Effector memory CD8-positive, alpha-beta T cell (primary cell): ENCODE data around the gene GPD1.

Source experiments
- ATAC-seq: fragments of 150-1000 bp; cut with Tn5 transposase; replicated peaks from 2 replicates; pipeline ENCODE4 v1.10.0; 2021; ENCODE audit warnings: mild to moderate bottlenecking, moderate library complexity
- DNase-seq, 3 experiments: peaks; one replicate each; pipeline ENCODE4 v3.0.0; 2021
- H3K27ac Mint-ChIP-seq, 2 donors: one replicate each; pipeline ENCODE4 v1.8.0; 2022; ENCODE audit warnings: mild to moderate bottlenecking in 2 of 2, mixed read lengths in 2 of 2, moderate library complexity in 2 of 2
- H3K27me3 Mint-ChIP-seq, 2 donors: one replicate each; pipeline ENCODE4 v1.8.0; 2022; ENCODE audit warnings: mixed read lengths in 2 of 2
- H3K36me3 Mint-ChIP-seq: one replicate; pipeline ENCODE4 v1.8.0; 2022; ENCODE audit warnings: mild to moderate bottlenecking, moderate library complexity, mixed read lengths; ENCODE audit not compliant: insufficient read depth
- H3K4me1 Mint-ChIP-seq, 2 donors: one replicate each; pipeline ENCODE4 v1.8.0; 2022; ENCODE audit warnings: low read depth in 2 of 2, mixed read lengths in 2 of 2
- H3K4me3 Mint-ChIP-seq, 2 donors: one replicate each; pipeline ENCODE4 v1.8.0; 2022; ENCODE audit warnings: mild to moderate bottlenecking in 2 of 2, mixed read lengths in 2 of 2, moderate library complexity in 2 of 2
- H3K9me3 Mint-ChIP-seq, 2 donors: one replicate each; pipeline ENCODE4 v1.8.0; 2022; ENCODE audit warnings: mixed read lengths in 2 of 2
- total RNA-seq, 9 experiments: gene quantifications; one replicate each; lab custom pipeline; 2026; lab: John Stamatoyannopoulos, UW

Gene GPD1
- 0 to 1.2 (median 0.67) reads per million in 9 experiments for total RNA-seq

- Mint-ChIP-seq H3K9me3 (no peaks in the 10 kb centered on the region), H3K4me1 (no peaks in the 10 kb centered on the region), H3K36me3 (peaks cover 20% of the 10 kb centered on the region)
Measured at GRCh38 chr12:50103767-50104321, at the start of gene GPD1. TSS of gene GPD1 (plus strand) at chr12:50104008. CDS start at chr12:50104051, 43 bp downstream.

DNA sequence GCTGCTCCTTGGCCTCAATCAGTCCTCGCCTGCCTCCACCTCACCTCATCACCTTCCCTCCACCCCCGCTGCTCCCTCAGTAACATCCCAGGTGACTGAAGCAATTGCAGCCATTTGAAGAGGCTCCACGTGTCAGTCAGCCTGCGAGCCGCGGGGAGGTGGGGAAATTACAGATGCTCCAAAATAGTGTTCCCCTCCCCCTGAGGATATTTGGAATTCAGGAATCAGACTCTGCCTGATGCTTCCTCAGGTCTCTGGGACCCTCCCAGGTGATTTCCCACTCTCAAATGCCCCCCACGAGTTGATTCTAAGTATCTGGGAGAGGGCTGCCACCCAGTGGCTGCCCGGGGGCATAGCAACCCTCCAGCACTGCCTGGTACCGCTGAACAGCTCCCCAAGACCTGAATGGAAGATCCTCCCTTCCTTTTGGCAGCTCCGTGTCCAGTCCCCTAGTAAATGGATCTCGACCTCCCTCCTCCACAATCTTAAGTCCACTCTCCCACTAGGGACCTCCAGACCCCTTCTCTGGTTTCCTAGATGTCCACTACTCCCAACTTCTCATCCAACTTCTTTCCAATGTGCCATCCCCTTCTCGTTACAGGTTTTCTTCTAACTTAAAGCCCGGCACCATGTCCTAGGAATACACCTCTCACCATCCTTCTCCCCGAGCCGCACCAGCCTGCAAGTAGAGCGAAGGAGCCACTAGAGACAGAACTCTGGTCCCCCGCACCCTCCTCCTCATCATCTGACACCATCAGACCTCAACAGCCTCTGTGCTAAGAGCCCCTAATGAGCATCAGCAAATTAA lies 47.8 kb upstream of the GPD1 start:
- Mint-ChIP-seq H3K27me3 (peaks cover 58 to 83% of the 10 kb centered on the region in 2 donors), H3K4me3 (peak overlapping the region; percentile 84 to 90), H3K27ac (no peak overlapping the region), H3K4me1 (peaks cover 23 to 24% of the 10 kb centered on the region in 2 donors), H3K9me3 (no peaks in the 10 kb centered on the region), H3K36me3 (peaks cover 3% of the 10 kb centered on the region)
- ATAC-seq = peak; percentile 66
- DNase-seq = peak; percentile 41 to 58 (median 45)

More at GRCh38 chr12:50103767-50104321, at the start of gene GPD1:
- Mint-ChIP-seq H3K4me3 (no peak within 1 kb of the TSS), H3K27me3 (no peaks in the 10 kb centered on the region), H3K27ac (peak within 1 kb of the TSS in 1 of 2 donors; percentile 77)
- no peak for DNase-seq
- no peak for ATAC-seq

- Mint-ChIP-seq H3K36me3 (peaks cover 3% of the 10 kb centered on the region), H3K9me3 (no peaks in the 10 kb centered on the region), H3K4me1 (peaks cover 23 to 24% of the 10 kb centered on the region in 2 donors), H3K27ac (no peak overlapping the region), H3K4me3 (peak overlapping the region; percentile 84 to 90), H3K27me3 (peaks cover 56 to 83% of the 10 kb centered on the region in 2 donors)
- DNase-seq (no peak), ATAC-seq (no peak)
Measured at GRCh38 chr12:50056639-50056976, 47.2 kb upstream of the GPD1 start.

DNA sequence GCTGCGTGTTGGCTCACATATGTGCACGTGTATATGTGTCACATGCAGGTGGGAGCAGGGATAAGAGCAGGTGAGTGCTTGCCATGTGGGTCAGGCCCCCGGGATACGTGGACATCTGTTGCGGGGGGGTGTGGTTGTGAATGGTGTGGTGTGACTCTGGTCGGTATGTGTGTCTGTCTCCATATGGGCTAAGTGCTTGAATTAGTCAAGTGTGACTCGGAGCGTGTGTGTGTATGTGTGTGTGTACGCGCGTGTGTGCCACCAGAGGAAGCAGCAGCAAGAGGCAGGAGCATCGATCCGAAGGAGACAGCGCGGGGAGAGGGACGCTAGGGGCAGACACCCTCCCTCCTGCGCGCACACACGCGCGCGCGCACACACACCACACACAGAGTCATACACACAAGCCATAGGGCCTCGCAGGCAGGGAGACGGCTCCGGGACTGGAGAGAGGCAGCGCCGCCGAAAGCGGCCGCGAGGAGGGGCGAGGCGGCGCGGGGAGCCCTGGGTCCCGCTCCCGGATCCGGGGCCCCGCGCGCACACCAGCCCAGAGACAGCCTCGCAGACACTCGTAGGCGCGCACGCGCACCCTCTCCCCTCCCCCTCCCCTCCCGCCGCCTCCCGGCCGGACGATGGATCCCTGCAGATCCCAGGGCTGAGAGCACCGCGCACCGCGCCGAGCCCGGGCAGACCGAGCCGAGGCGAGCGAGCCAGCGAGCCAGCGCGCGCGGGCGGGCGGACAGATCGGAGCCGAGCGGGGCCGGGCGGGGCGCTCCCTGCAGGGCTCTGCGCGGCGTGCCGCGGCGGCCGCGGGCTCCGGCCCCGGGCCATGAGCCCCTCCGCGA lies 46.6 kb upstream of the GPD1 start, which contains the start of gene ASIC1:
Gene ASIC1, plus strand, starts transcription at position 597 of the 842 bp plus-strand sequence. CDS start 1,171 bp downstream, outside the sequence.
- H3K36me3 Mint-ChIP-seq = peaks cover 3% of the 10 kb centered on the region
- H3K27ac Mint-ChIP-seq = no peak within 1 kb of the TSS
- peaks cover 54 to 83% of the 10 kb centered on the region in 2 donors for H3K27me3 Mint-ChIP-seq
- DNase-seq (peak in 1 of 3 experiments; percentile 17), ATAC-seq (peak; percentile 51)
- peak within 1 kb of the TSS; percentile 84 to 90 for H3K4me3 Mint-ChIP-seq
- peaks cover 23 to 24% of the 10 kb centered on the region in 2 donors for H3K4me1 Mint-ChIP-seq
- H3K9me3 Mint-ChIP-seq = no peaks in the 10 kb centered on the region

DNA sequence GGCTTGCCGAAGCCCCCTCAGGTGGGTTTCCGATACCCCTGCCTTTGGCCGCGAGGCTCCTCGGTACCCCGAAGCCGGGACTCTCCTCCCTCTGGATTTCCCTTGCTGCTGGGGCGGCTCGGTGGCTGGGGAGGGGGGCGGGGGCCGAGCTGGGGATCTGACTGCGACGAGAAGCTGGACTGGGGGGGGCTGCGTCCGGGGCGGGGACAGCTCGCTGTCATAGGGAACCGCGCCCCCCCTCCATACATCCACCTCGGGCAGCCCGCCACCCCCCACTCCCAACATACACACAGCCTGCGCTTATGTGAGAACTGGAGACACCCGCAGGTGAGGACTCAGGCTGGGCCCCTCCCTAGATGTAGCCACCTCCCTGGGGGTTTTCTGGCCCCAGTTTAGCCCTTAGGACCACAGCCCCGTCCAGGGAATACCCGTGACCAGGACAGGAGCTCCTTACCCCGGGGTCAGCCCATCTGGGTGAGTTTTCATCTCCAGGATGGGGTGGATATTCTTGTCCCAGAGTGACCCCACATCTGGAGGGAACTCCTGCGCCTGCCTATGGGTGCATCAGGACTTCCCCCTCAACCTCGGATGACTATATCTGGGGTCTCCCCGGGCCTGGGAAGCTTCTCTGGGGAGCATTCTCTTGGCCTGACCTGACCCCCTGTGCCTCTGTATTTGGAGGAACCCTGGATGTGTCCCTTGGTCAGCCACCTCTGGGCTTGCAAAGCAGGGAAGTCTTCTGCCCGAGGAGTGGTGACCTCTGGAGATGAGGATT lies 45.7 kb upstream of the GPD1 start:
- no peaks in the 10 kb centered on the region for H3K9me3 Mint-ChIP-seq
- peaks cover 23 to 24% of the 10 kb centered on the region in 2 donors for H3K4me1 Mint-ChIP-seq
- H3K36me3 Mint-ChIP-seq = peaks cover 3% of the 10 kb centered on the region
- H3K4me3 Mint-ChIP-seq = peak overlapping the region; percentile 67 to 90
- DNase-seq = no peak
- H3K27ac Mint-ChIP-seq = no peak overlapping the region
- H3K27me3 Mint-ChIP-seq = peaks cover 53 to 83% of the 10 kb centered on the region in 2 donors
- ATAC-seq = no peak

DNA sequence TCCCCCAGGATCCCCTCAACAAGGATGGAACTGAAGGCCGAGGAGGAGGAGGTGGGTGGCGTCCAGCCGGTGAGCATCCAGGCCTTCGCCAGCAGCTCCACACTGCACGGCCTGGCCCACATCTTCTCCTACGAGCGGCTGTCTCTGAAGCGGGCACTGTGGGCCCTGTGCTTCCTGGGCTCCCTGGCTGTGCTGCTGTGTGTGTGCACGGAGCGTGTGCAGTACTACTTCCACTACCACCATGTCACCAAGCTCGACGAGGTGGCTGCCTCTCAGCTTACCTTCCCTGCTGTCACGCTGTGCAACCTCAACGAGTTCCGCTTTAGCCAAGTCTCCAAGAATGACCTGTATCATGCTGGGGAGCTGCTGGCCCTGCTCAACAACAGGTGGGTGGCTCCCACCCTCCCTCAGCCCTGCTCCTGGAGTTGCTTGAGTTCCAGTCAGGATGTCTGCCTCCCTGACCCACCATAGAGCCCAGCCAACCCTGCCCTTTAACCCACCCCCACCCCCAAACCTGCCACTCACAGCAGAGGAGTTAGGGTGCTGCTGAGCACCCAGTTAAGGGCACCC lies 45.0 kb upstream of the GPD1 start:
- H3K27me3 Mint-ChIP-seq = peaks cover 58 to 83% of the 10 kb centered on the region in 2 donors
- no peak overlapping the region for H3K27ac Mint-ChIP-seq
- DNase-seq (no peak), ATAC-seq (no peak)
- H3K9me3 Mint-ChIP-seq = no peaks in the 10 kb centered on the region
- H3K4me1 Mint-ChIP-seq = peaks cover 23 to 24% of the 10 kb centered on the region in 2 donors
- H3K36me3 Mint-ChIP-seq = peaks cover 3% of the 10 kb centered on the region
- peak overlapping the region; percentile 67 to 90 for H3K4me3 Mint-ChIP-seq

GRCh38 chr12:50059440-50060119 lies 44.2 kb upstream of the GPD1 start:
- ATAC-seq (peak; percentile 27), DNase-seq (no peak)
- Mint-ChIP-seq H3K27ac (no peak overlapping the region), H3K4me1 (peaks cover 23 to 24% of the 10 kb centered on the region in 2 donors), H3K9me3 (no peaks in the 10 kb centered on the region), H3K36me3 (peaks cover 3% of the 10 kb centered on the region), H3K4me3 (peak overlapping the region; percentile 40 to 90), H3K27me3 (peaks cover 58 to 87% of the 10 kb centered on the region in 2 donors)

- no peaks in the 10 kb centered on the region for H3K9me3 Mint-ChIP-seq
- peaks cover 3% of the 10 kb centered on the region for H3K36me3 Mint-ChIP-seq
- DNase-seq (no peak), ATAC-seq (no peak)
- peaks cover 23 to 24% of the 10 kb centered on the region in 2 donors for H3K4me1 Mint-ChIP-seq
- H3K27ac Mint-ChIP-seq = no peak overlapping the region
- H3K4me3 Mint-ChIP-seq = peak overlapping the region in 1 of 2 donors; percentile 40
- peaks cover 58 to 88% of the 10 kb centered on the region in 2 donors for H3K27me3 Mint-ChIP-seq
Measured at GRCh38 chr12:50060120-50060468, 43.7 kb upstream of the GPD1 start.

GRCh38 chr12:50061171-50061570 lies 42.6 kb upstream of the GPD1 start:
- no peak for DNase-seq
- Mint-ChIP-seq H3K36me3 (peaks cover 3% of the 10 kb centered on the region), H3K27me3 (peaks cover 51 to 80% of the 10 kb centered on the region in 2 donors)

GRCh38 chr12:50061946-50062686 lies 41.7 kb upstream of the GPD1 start:
- peaks cover 8 to 9% of the 10 kb centered on the region in 2 donors for H3K4me1 Mint-ChIP-seq
- DNase-seq = no peak
- no peak overlapping the region for H3K4me3 Mint-ChIP-seq
- H3K27me3 Mint-ChIP-seq = peaks cover 41 to 70% of the 10 kb centered on the region in 2 donors
- H3K9me3 Mint-ChIP-seq = no peaks in the 10 kb centered on the region
- ATAC-seq = no peak
- H3K36me3 Mint-ChIP-seq = peaks cover 3% of the 10 kb centered on the region
- H3K27ac Mint-ChIP-seq = no peak overlapping the region

More at GRCh38 chr12:50061171-50061570, 42.6 kb upstream of the GPD1 start:
- no peaks in the 10 kb centered on the region for H3K9me3 Mint-ChIP-seq
- no peak overlapping the region for H3K27ac Mint-ChIP-seq
- no peak for ATAC-seq
- H3K4me3 Mint-ChIP-seq = no peak overlapping the region
- peaks cover 16 to 17% of the 10 kb centered on the region in 2 donors for H3K4me1 Mint-ChIP-seq

GRCh38 chr12:50062728-50063460 lies 40.9 kb upstream of the GPD1 start:
- no peaks in the 10 kb centered on the region for H3K9me3 Mint-ChIP-seq
- peaks cover 39 to 66% of the 10 kb centered on the region in 2 donors for H3K27me3 Mint-ChIP-seq
- H3K4me3 Mint-ChIP-seq = no peak overlapping the region
- no peak for ATAC-seq
- no peak overlapping the region for H3K27ac Mint-ChIP-seq
- no peak for DNase-seq
- H3K36me3 Mint-ChIP-seq = peaks cover 3% of the 10 kb centered on the region
- H3K4me1 Mint-ChIP-seq = peaks cover 6 to 8% of the 10 kb centered on the region in 2 donors
